Measurements from ENCODE around the gene TMEM40. TPM values are rescaled to one million over a fixed set of nuclear protein-coding genes. Genes with fewer than 3 reads are reported as not detected.

TMEM40 gene
- total RNA-seq, 2 donors from 2014 or later, result not detected

DNA sequence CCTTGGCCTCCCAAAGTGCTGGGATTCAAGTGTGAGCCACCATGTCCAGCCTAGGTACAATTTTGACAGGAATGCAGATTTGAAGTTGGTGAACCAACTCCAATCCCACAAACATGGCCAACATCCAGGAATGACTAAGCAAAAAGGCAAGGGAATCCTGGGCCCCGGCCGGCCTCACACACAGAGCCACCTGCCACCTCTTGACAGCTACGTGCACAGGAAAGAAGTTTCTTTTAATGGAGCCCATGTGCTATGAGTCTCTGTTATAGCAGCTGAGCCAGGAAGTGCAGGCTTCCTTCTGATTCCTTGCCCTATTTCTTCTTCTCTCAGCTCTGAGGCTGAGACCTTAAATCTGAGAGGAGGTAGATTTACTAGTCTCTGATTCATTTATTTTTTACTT is 8.8 kb downstream of the TMEM40 start:
- Histone ChIP-seq H3K27ac (no peak overlapping the region), H3K36me3 (no peaks in the 10 kb centered on the region), H3K4me3 (no peak overlapping the region), H3K9ac (ENCODE audit: low read depth in 2 of 2, low read length in 2 of 2) (no peak overlapping the region), H3K27me3 (no peaks in the 10 kb centered on the region), H3K9me3 (no peaks in the 10 kb centered on the region), H3K4me1 (no peaks in the 10 kb centered on the region)
- DNase-seq, result no peak
- intact Hi-C loops (cut with DNase I), result no loop called here
- TF ChIP-seq, protein P1, sequence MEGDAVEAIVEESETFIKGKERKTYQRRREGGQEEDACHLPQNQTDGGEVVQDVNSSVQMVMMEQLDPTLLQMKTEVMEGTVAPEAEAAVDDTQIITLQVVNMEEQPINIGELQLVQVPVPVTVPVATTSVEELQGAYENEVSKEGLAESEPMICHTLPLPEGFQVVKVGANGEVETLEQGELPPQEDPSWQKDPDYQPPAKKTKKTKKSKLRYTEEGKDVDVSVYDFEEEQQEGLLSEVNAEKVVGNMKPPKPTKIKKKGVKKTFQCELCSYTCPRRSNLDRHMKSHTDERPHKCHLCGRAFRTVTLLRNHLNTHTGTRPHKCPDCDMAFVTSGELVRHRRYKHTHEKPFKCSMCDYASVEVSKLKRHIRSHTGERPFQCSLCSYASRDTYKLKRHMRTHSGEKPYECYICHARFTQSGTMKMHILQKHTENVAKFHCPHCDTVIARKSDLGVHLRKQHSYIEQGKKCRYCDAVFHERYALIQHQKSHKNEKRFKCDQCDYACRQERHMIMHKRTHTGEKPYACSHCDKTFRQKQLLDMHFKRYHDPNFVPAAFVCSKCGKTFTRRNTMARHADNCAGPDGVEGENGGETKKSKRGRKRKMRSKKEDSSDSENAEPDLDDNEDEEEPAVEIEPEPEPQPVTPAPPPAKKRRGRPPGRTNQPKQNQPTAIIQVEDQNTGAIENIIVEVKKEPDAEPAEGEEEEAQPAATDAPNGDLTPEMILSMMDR (IDR thresholded peaks at IDR 0.05), result no peak

DNA sequence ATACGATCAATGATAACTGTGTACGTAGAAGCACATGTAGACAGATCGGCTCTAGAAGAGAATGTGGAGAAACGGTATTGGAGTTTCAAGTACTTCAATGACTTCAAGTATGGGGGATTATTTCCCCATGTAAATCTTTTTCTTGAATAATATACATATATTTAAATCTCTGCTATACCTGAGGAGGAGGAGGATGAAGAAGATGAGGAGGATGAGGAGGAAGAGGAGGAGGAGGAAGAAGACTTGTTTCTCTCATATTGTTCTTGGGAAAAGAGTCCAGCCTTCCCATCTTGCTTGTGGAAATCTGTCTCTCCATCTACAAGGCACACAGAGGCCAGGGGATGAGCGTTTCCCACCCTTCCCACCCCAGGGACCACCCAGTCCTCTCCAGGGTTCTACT is 10.6 kb downstream of the TMEM40 start:
- Histone ChIP-seq H3K9ac (ENCODE audit: low read depth in 2 of 2, low read length in 2 of 2) (no peak overlapping the region), H3K4me1 (no peaks in the 10 kb centered on the region), H3K36me3 (no peaks in the 10 kb centered on the region), H3K27me3 (no peaks in the 10 kb centered on the region), H3K9me3 (no peaks in the 10 kb centered on the region), H3K4me3 (no peak overlapping the region), H3K27ac (no peak overlapping the region)
- DNase-seq, result no peak
- intact Hi-C loops (cut with DNase I), result no loop called here
- TF ChIP-seq, protein P1 (IDR thresholded peaks at IDR 0.05), result no peak

DNA sequence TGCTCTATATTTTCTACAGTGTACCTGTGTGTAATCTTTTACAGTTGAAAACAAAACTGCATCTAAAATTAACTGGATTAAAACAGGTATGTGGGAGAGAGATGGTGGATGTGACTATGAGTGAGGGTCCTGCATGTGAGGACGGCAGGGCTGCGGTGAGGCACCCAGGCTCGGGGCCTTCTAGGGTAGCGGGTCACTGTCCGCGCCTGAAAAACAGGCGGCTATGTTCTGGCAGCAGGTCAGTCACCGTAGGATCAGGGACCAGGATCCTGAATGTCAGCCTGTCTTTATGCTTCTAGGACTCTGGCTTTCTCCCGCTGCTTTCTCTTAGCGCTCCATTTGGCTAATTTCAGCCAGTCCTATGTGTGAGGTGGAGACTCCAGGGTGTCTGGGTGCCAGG is 12.6 kb downstream of the TMEM40 start:
- TF ChIP-seq, protein P1 (IDR thresholded peaks at IDR 0.05), result no peak
- no peaks in the 10 kb centered on the region for H3K4me1 ChIP-seq
- no peak overlapping the region for H3K4me3 ChIP-seq
- no peak overlapping the region for H3K27ac ChIP-seq
- DNase-seq, result no peak
- no peak overlapping the region for H3K9ac ChIP-seq (ENCODE audit: low read depth in 2 of 2, low read length in 2 of 2)
- no peaks in the 10 kb centered on the region for H3K36me3 ChIP-seq
- intact Hi-C loops (cut with DNase I), result no loop called here
- no peaks in the 10 kb centered on the region for H3K9me3 ChIP-seq
- no peaks in the 10 kb centered on the region for H3K27me3 ChIP-seq

DNA sequence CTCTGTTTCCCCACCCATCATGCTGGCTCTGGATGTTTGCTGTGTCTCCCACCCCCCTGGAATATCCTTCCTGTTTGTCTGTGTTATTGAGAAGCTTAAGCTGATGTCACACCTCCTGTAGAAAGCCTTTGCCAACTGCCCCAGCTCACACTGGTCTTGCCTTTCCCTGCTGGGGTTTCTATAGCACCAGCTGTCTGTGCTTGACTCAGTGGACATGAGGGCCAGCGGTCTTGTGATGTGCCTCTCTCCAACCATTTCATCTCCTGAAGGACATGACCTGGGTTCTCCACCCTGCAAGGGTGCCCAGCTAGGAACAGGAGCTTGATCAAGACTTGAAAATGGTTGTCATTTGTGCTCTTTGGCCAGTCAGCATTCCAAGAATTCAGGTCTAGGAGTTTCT is 14.7 kb downstream of the TMEM40 start:
- Histone ChIP-seq H3K9ac (ENCODE audit: low read depth in 2 of 2, low read length in 2 of 2) (no peak overlapping the region), H3K36me3 (no peaks in the 10 kb centered on the region), H3K9me3 (no peaks in the 10 kb centered on the region), H3K4me3 (no peak overlapping the region), H3K4me1 (no peaks in the 10 kb centered on the region), H3K27me3 (no peaks in the 10 kb centered on the region), H3K27ac (no peak overlapping the region)
- intact Hi-C loops (cut with DNase I), result no loop called here
- DNase-seq, result no peak
- TF ChIP-seq, protein P1 (IDR thresholded peaks at IDR 0.05), result no peak

- H3K9me3 ChIP-seq, result no peaks in the 10 kb centered on the region
- no peaks in the 10 kb centered on the region for H3K27me3 ChIP-seq
- no peak overlapping the region for H3K9ac ChIP-seq (ENCODE audit: low read depth in 2 of 2, low read length in 2 of 2)
- no peak overlapping the region for H3K27ac ChIP-seq
- TF ChIP-seq, protein P1 (IDR thresholded peaks at IDR 0.05), result no peak
- H3K4me1 ChIP-seq, result no peaks in the 10 kb centered on the region
- no peak overlapping the region for H3K4me3 ChIP-seq
- no peak for DNase-seq
- intact Hi-C loops (cut with DNase I), result no loop called here
- H3K36me3 ChIP-seq, result no peaks in the 10 kb centered on the region
Measured at GRCh38 chr3:12743583-12743982, 15.5 kb downstream of the TMEM40 start.
